ENCODE measurements around the gene HSPG2.

The HSPG2 gene

GRCh38 chr1:21861602-21862429 is 75.3 kb downstream of the HSPG2 start:
- DNase-seq (ENCODE audit: low spot score), result peak; percentile 52

- no peak for DNase-seq (ENCODE audit: low spot score)
These were observed 76.1 kb downstream of the HSPG2 start for GRCh38 chr1:21860971-21861370.

- no peak for DNase-seq (ENCODE audit: low spot score)
These were observed 77.4 kb downstream of the HSPG2 start for GRCh38 chr1:21859669-21860179.

- DNase-seq (ENCODE audit: low spot score), result no peak
These were observed 79.1 kb downstream of the HSPG2 start for GRCh38 chr1:21857840-21858670.

GRCh38 chr1:21857142-21857839 is 79.8 kb downstream of the HSPG2 start:
- DNase-seq (ENCODE audit: low spot score), result peak; percentile 74

- DNase-seq (ENCODE audit: low spot score), result no peak
These were observed 81.6 kb downstream of the HSPG2 start for GRCh38 chr1:21855257-21856096.

GRCh38 chr1:21854751-21855131 is 82.4 kb downstream of the HSPG2 start:
- DNase-seq (ENCODE audit: low spot score), result no peak

GRCh38 chr1:21854090-21854750 is 82.9 kb downstream of the HSPG2 start:
- no peak for DNase-seq (ENCODE audit: low spot score)

GRCh38 chr1:21853131-21853427 is 84.0 kb downstream of the HSPG2 start:
- DNase-seq (ENCODE audit: low spot score), result no peak

GRCh38 chr1:21852282-21853130 is 84.6 kb downstream of the HSPG2 start:
- no peak for DNase-seq (ENCODE audit: low spot score)

- no peak for DNase-seq (ENCODE audit: low spot score)
These were observed 85.5 kb downstream of the HSPG2 start for GRCh38 chr1:21851430-21852250.

GRCh38 chr1:21849909-21850576 is 87.1 kb downstream of the HSPG2 start:
- DNase-seq (ENCODE audit: low spot score), result no peak

- DNase-seq (ENCODE audit: low spot score), result no peak
These were observed 88.5 kb downstream of the HSPG2 start for GRCh38 chr1:21848524-21849174.

GRCh38 chr1:21847223-21848205 is 89.6 kb downstream of the HSPG2 start:
- DNase-seq (ENCODE audit: low spot score), result no peak

- no peak for DNase-seq (ENCODE audit: low spot score)
These were observed 91.2 kb downstream of the HSPG2 start for GRCh38 chr1:21845646-21846641.

- no peak for DNase-seq (ENCODE audit: low spot score)
These were observed 93.1 kb downstream of the HSPG2 start for GRCh38 chr1:21843996-21844395.

Measured in GM03348 (cell line).